H1 (cell line): Measurements from ENCODE around the gene SHROOM3.

Experiments
- BRCA1 ChIP-seq: IDR thresholded peaks from 2 replicates; pipeline ENCODE4 v1.6.1; 2012; ENCODE audit warnings: low read depth, low read length, improper control_type of control experiment
- EP300 ChIP-seq, 2 experiments: IDR thresholded peaks; 1 replicate in 1 of 2; 2 replicates in 1 of 2; pipeline ENCODE4 v1.6.1; 2011 to 2012; ENCODE audit warnings: low read depth in 2 of 2, low read length in 2 of 2, mild to moderate bottlenecking in 2 of 2, borderline replicate concordance in 1 of 2, inconsistent platforms in 1 of 2, moderate library complexity in 1 of 2
- EZH2 ChIP-seq: fragments of 200-600 bp; sonication (generic); IDR thresholded peaks from 2 replicates; pipeline ENCODE4 v1.7.1; 2012; ENCODE audit warnings: low read depth, mild to moderate bottlenecking, moderate library complexity, low read length, inconsistent platforms; ENCODE audit not compliant: severe bottlenecking
- GTF2F1 ChIP-seq: IDR thresholded peaks from 2 replicates; pipeline ENCODE4 v1.6.1; 2012; ENCODE audit warnings: low read depth, low read length, improper control_type of control experiment, borderline replicate concordance
- POLR2A ChIP-seq, 2 experiments: IDR thresholded peaks; 1 replicate in 1 of 2; 2 replicates in 1 of 2; pipeline ENCODE4 v1.6.1; 2011; ENCODE audit warnings: low read depth in 2 of 2, low read length in 2 of 2, mild to moderate bottlenecking in 2 of 2; ENCODE audit errors: control extremely low read depth in 1 of 2
- POLR2AphosphoS5 ChIP-seq: IDR thresholded peaks from 2 replicates; pipeline ENCODE4 v1.6.1; 2011; ENCODE audit warnings: low read depth, low read length
- SIN3A ChIP-seq, 2 experiments: IDR thresholded peaks in 1 of 2; conservative IDR thresholded peaks in 1 of 2; 2 replicates each; pipeline ENCODE4 v1.6.1; 2011 to 2012; ENCODE audit warnings: low read length in 2 of 2, improper control_type of control experiment in 1 of 2, low read depth in 1 of 2, mild to moderate bottlenecking in 1 of 2
- SP1 ChIP-seq: IDR thresholded peaks from 2 replicates; pipeline ENCODE4 v1.6.1; 2011; ENCODE audit warnings: low read depth, low read length
- SP4 ChIP-seq: IDR thresholded peaks from 2 replicates; pipeline ENCODE4 v1.6.1; 2012; ENCODE audit warnings: low read length, inconsistent platforms
- ZNF274 ChIP-seq: IDR thresholded peaks from 2 replicates; pipeline ENCODE4 v1.7.0; 2012; ENCODE audit warnings: low read length, borderline replicate concordance; ENCODE audit errors: extremely low read depth
- TF ChIP-seq, protein P1 (sequence below): IDR thresholded peaks from 2 replicates; pipeline ENCODE4 v1.6.1; 2012; ENCODE audit warnings: low read length, inconsistent platforms
- TF ChIP-seq, protein P2 (sequence below), 3 experiments: IDR thresholded peaks; 1 replicate in 2 of 3; 2 replicates in 1 of 3; pipeline versions ENCODE4 v1.5.1 to v1.6.1; 2011; ENCODE audit warnings: low read length in 3 of 3, mild to moderate bottlenecking in 3 of 3, inconsistent platforms in 2 of 3, low read depth in 1 of 3, moderate library complexity in 1 of 3; ENCODE audit not compliant: insufficient read depth in 1 of 3; ENCODE audit errors: control extremely low read depth in 1 of 3

DNA sequence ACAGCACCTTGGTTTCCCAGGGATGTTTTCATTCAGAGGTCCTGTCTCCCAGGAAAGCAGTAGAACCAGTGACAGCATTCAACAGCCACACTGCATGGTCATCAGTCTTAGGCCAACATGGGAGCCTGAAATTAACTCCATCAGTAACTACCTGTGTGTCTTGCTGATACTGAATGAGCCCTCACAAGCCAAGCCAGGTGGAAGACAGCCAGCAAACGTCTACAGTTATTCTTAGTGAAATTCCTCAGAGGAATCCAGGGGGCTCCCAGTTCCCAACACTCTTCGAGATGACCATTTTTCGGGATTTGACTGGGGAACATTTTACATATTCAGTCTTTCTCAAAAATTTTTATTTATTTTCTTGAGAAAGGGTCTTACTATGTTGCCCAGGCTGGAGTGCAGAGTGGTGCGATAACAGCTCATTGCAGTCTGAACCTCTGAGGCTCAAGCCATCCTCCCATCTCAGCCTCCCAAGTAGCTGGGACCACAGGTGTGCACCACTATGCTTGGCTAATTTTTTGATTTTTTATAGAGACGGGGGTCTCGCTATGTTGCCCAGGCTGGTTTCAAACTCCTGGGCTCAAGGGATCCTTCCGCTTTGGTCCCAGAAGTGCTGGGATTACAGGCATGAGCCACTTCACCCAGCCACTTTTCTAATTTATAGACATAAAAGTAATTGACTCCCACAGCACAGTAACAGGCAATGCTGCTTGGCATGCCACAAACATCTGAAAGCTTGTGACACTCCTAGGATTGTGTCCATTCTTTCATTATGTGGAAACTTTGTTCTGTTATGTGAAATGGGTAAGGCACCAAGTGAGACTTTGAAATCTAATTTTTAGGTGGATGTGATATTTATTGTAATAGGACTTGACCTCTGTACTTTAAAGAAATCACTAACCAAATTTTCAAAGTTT lies 346.0 kb downstream of the SHROOM3 start:
- TF ChIP-seq SP1 (no peak), SIN3A (conservative IDR thresholded peaks at IDR 0.05 in 1 of 2, IDR thresholded peaks at IDR 0.05 in 1 of 2; ENCODE audit: low read depth in 1 of 2, low read length in 2 of 2) (no peak), ZNF274 (no peak), POLR2A (IDR thresholded peaks at IDR 0.05; ENCODE audit: control extremely low read depth in 1 of 2, low read depth in 2 of 2, low read length in 2 of 2) (no peak), EP300 (IDR thresholded peaks at IDR 0.05; ENCODE audit: borderline replicate concordance in 1 of 2, low read depth in 2 of 2, low read length in 2 of 2) (no peak), GTF2F1 (no peak), EZH2 (no peak), SP4 (no peak), BRCA1 (no peak), POLR2AphosphoS5 (no peak)
- TF ChIP-seq, protein P1, sequence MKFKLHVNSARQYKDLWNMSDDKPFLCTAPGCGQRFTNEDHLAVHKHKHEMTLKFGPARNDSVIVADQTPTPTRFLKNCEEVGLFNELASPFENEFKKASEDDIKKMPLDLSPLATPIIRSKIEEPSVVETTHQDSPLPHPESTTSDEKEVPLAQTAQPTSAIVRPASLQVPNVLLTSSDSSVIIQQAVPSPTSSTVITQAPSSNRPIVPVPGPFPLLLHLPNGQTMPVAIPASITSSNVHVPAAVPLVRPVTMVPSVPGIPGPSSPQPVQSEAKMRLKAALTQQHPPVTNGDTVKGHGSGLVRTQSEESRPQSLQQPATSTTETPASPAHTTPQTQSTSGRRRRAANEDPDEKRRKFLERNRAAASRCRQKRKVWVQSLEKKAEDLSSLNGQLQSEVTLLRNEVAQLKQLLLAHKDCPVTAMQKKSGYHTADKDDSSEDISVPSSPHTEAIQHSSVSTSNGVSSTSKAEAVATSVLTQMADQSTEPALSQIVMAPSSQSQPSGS, result no peak
- TF ChIP-seq, protein P2, sequence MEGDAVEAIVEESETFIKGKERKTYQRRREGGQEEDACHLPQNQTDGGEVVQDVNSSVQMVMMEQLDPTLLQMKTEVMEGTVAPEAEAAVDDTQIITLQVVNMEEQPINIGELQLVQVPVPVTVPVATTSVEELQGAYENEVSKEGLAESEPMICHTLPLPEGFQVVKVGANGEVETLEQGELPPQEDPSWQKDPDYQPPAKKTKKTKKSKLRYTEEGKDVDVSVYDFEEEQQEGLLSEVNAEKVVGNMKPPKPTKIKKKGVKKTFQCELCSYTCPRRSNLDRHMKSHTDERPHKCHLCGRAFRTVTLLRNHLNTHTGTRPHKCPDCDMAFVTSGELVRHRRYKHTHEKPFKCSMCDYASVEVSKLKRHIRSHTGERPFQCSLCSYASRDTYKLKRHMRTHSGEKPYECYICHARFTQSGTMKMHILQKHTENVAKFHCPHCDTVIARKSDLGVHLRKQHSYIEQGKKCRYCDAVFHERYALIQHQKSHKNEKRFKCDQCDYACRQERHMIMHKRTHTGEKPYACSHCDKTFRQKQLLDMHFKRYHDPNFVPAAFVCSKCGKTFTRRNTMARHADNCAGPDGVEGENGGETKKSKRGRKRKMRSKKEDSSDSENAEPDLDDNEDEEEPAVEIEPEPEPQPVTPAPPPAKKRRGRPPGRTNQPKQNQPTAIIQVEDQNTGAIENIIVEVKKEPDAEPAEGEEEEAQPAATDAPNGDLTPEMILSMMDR (IDR thresholded peaks at IDR 0.05; ENCODE audit: control extremely low read depth in 1 of 3, insufficient read depth in 1 of 3, low read depth in 1 of 3, low read length in 3 of 3), result no peak
